ENCODE results near the gene JMJD4.

- TF ChIP-seq CTCF (IDR thresholded peaks at IDR 0.05; ENCODE audit: borderline replicate concordance, extremely low read depth, low read length, poor library complexity, severe bottlenecking) (no peak), EZH2 (IDR thresholded peaks at IDR 0.05; ENCODE audit: borderline replicate concordance, low read depth, low read length, severe bottlenecking) (no peak)
These were observed 39.1 kb upstream of the JMJD4 start for GRCh38 chr1:227774051-227774731.

Measured in DND-41 (cell line).